ENCODE results near the gene SGCG. TPM values are rescaled to one million over a fixed set of nuclear protein-coding genes. Genes with fewer than 3 reads are reported as not detected.

Gene SGCG
- total RNA-seq, 2 experiments from 2014 or later: not detected

DNA sequence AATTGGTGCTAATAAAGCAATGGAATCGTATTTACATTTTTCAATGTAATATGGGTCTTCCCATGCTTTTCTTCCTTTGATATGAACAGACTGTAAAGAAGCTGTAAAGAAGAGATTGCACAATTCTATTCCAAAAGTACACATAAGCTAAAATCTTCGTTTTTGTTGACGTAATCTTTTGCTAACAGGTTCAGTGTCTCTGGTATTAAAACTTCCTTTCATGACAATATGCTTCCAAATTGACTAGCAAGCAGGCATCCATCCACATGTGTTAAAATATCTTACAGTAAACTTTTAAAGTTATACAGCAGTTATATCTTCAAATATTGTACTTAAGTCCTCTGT lies 19.3 kb upstream of the SGCG start:
- intact Hi-C loops (cut with DNase I, micrococcal nuclease): no loop called here
- Mint-ChIP-seq H3K36me3 (ENCODE audit: low read depth) (no peaks in the 10 kb centered on the region), H3K4me1 (ENCODE audit: low read depth) (no peaks in the 10 kb centered on the region), H3K27ac (no peak overlapping the region), H3K9me3 (peaks cover 3% of the 10 kb centered on the region), H3K27me3 (peaks cover 26% of the 10 kb centered on the region), H3K4me3 (no peak overlapping the region)
- no peak overlapping the region for H3K4me3 ChIP-seq (ENCODE audit: low read length)
- DNase-seq (no peak), ATAC-seq (ENCODE audit: poor library complexity) (no peak)
- no peaks in the 10 kb centered on the region for H3K9me3 ChIP-seq (ENCODE audit: control insufficient read depth in 1 of 2, insufficient read depth in 1 of 2, low read length in 2 of 2)
- no peaks in the 10 kb centered on the region for H3K4me1 ChIP-seq (ENCODE audit: insufficient read depth, low read length)
- ChIA-PET POLR2A (no interaction called here), CTCF (no interaction called here)
- no peaks in the 10 kb centered on the region for H3K36me3 ChIP-seq (ENCODE audit: insufficient read depth, low read length)
- H3K27ac ChIP-seq (ENCODE audit: low read depth in 1 of 2, low read length in 2 of 2): no peak overlapping the region
- TF ChIP-seq, protein P1, sequence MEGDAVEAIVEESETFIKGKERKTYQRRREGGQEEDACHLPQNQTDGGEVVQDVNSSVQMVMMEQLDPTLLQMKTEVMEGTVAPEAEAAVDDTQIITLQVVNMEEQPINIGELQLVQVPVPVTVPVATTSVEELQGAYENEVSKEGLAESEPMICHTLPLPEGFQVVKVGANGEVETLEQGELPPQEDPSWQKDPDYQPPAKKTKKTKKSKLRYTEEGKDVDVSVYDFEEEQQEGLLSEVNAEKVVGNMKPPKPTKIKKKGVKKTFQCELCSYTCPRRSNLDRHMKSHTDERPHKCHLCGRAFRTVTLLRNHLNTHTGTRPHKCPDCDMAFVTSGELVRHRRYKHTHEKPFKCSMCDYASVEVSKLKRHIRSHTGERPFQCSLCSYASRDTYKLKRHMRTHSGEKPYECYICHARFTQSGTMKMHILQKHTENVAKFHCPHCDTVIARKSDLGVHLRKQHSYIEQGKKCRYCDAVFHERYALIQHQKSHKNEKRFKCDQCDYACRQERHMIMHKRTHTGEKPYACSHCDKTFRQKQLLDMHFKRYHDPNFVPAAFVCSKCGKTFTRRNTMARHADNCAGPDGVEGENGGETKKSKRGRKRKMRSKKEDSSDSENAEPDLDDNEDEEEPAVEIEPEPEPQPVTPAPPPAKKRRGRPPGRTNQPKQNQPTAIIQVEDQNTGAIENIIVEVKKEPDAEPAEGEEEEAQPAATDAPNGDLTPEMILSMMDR (IDR thresholded peaks at IDR 0.05): no peak
- peaks cover 4 to 23% of the 10 kb centered on the region in 2 experiments for H3K27me3 ChIP-seq (ENCODE audit: control insufficient read depth in 1 of 2, insufficient read depth in 2 of 2, low read length in 2 of 2)

DNA sequence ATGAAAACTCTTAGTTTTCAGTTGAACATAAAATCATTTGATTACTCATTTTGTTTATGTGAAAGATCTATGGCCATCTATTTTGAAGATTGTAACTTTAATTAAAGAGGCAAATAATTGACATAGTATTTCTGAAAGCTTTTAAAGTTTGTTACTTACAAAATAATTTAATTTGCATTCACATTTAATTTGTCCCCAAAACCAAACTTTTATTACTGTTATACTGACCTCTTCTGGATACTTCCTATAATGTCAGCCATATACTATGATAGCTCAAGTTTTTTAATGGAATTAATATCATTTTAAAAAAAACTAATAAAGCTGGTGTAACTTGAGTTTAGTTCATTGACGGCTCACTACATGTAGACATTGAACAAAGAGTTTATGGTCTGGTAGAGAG lies 4.9 kb upstream of the SGCG start:
- Mint-ChIP-seq H3K27ac (no peak overlapping the region), H3K4me3 (no peak overlapping the region), H3K9me3 (peaks cover 8% of the 10 kb centered on the region), H3K36me3 (ENCODE audit: low read depth) (no peaks in the 10 kb centered on the region), H3K27me3 (peaks cover 4% of the 10 kb centered on the region), H3K4me1 (ENCODE audit: low read depth) (no peaks in the 10 kb centered on the region)
- POLR2A ChIA-PET: no interaction called here
- H3K4me3 ChIP-seq (ENCODE audit: low read length): no peak overlapping the region
- TF ChIP-seq, protein P1 (IDR thresholded peaks at IDR 0.05): no peak
- DNase-seq (no peak), ATAC-seq (ENCODE audit: poor library complexity) (no peak)
- CTCF ChIA-PET: no interaction called here
- H3K36me3 ChIP-seq (ENCODE audit: insufficient read depth, low read length): no peaks in the 10 kb centered on the region
- H3K27ac ChIP-seq (ENCODE audit: low read depth in 1 of 2, low read length in 2 of 2): no peak overlapping the region
- peaks cover 0 to 4% of the 10 kb centered on the region in 2 experiments for H3K27me3 ChIP-seq (ENCODE audit: control insufficient read depth in 1 of 2, insufficient read depth in 2 of 2, low read length in 2 of 2)
- no peaks in the 10 kb centered on the region for H3K4me1 ChIP-seq (ENCODE audit: insufficient read depth, low read length)
- intact Hi-C loops (cut with DNase I, micrococcal nuclease): no loop called here
- H3K9me3 ChIP-seq (ENCODE audit: control insufficient read depth in 1 of 2, insufficient read depth in 1 of 2, low read length in 2 of 2): no peaks in the 10 kb centered on the region

DNA sequence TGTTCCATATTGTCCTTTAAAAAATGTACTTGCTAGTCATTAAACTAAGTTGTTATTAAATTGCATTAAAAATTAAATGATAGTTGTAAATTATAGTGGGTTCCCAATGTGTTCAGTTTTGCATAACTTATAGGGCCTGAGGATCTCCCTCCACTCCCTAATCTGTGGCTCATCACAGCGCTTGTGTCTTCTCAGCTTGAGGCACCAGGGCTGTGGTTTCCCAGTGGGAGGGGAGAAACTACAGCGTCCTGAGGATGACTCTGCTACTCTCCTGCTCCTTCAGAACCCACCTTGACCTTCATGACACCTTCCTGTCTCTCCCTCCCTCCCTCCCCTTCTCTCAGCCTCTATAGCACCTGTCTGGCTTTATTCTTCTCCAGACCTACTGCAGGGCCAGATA lies 1.4 kb downstream of the SGCG start:
- no peak overlapping the region for H3K27ac ChIP-seq (ENCODE audit: low read depth in 1 of 2, low read length in 2 of 2)
- H3K4me1 Mint-ChIP-seq (ENCODE audit: low read depth): no peaks in the 10 kb centered on the region
- POLR2A ChIA-PET: no interaction called here
- H3K9me3 ChIP-seq (ENCODE audit: control insufficient read depth in 1 of 2, insufficient read depth in 1 of 2, low read length in 2 of 2): no peaks in the 10 kb centered on the region
- H3K4me3 Mint-ChIP-seq: no peak overlapping the region
- no peak for ATAC-seq (ENCODE audit: poor library complexity)
- peaks cover 3% of the 10 kb centered on the region for H3K27me3 Mint-ChIP-seq
- TF ChIP-seq, protein P1 (IDR thresholded peaks at IDR 0.05): no peak
- H3K4me1 ChIP-seq (ENCODE audit: insufficient read depth, low read length): no peaks in the 10 kb centered on the region
- H3K36me3 Mint-ChIP-seq (ENCODE audit: low read depth): no peaks in the 10 kb centered on the region
- intact Hi-C loops (cut with DNase I, micrococcal nuclease): no loop called here
- no peaks in the 10 kb centered on the region for H3K36me3 ChIP-seq (ENCODE audit: insufficient read depth, low read length)
- H3K9me3 Mint-ChIP-seq: peaks cover under 1% of the 10 kb centered on the region
- peaks cover 0 to 6% of the 10 kb centered on the region in 2 experiments for H3K27me3 ChIP-seq (ENCODE audit: control insufficient read depth in 1 of 2, insufficient read depth in 2 of 2, low read length in 2 of 2)
- CTCF ChIA-PET: no interaction called here
- no peak overlapping the region for H3K4me3 ChIP-seq (ENCODE audit: low read length)
- no peak overlapping the region for H3K27ac Mint-ChIP-seq
- no peak for DNase-seq
